B cell (primary cell): ENCODE results near the gene SLC37A1.

ENCODE experiments used
- EZH2 ChIP-seq: IDR thresholded peaks from 2 replicates; pipeline ENCODE4 v1.6.1; 2012; ENCODE audit warnings: borderline replicate concordance, low read depth, mild to moderate bottlenecking, moderate library complexity, low read length; ENCODE audit not compliant: insufficient read depth, poor library complexity, severe bottlenecking
- TF ChIP-seq, protein P1 (sequence below): fragments of 200-600 bp; IDR thresholded peaks from one replicate; pipeline ENCODE4 v1.8.0; 2022; ENCODE audit warnings: antibody characterized with exemption, mild to moderate bottlenecking

- TF ChIP-seq, protein P1, sequence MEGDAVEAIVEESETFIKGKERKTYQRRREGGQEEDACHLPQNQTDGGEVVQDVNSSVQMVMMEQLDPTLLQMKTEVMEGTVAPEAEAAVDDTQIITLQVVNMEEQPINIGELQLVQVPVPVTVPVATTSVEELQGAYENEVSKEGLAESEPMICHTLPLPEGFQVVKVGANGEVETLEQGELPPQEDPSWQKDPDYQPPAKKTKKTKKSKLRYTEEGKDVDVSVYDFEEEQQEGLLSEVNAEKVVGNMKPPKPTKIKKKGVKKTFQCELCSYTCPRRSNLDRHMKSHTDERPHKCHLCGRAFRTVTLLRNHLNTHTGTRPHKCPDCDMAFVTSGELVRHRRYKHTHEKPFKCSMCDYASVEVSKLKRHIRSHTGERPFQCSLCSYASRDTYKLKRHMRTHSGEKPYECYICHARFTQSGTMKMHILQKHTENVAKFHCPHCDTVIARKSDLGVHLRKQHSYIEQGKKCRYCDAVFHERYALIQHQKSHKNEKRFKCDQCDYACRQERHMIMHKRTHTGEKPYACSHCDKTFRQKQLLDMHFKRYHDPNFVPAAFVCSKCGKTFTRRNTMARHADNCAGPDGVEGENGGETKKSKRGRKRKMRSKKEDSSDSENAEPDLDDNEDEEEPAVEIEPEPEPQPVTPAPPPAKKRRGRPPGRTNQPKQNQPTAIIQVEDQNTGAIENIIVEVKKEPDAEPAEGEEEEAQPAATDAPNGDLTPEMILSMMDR = no peak
- TF ChIP-seq EZH2 = no peak
These were observed 44.7 kb downstream of the SLC37A1 start for GRCh38 chr21:42558368-42558767.
